Tibial nerve (tissue), 4 donors: ENCODE measurements around the gene ZBTB47. TPM values are rescaled to one million over a fixed set of nuclear protein-coding genes. Genes with fewer than 3 reads are reported as not detected.

Experiments
- DNase-seq, 2 donors: peaks; one replicate each; pipeline ENCODE4 v3.0.0-alpha.2; 2019; ENCODE audit warnings: low spot score in 2 of 2
- H3K27ac ChIP-seq, 4 donors: fragments of 200-600 bp; sonication (generic) in 3 of 4; one replicate each; pipeline ENCODE4 v1.5.1; 2017 to 2019; ENCODE audit warnings: mild to moderate bottlenecking in 1 of 4
- H3K27me3 ChIP-seq, 2 donors: fragments of 200-600 bp; sonication (generic) in 1 of 2; one replicate each; pipeline versions ENCODE4 v1.5.1 to v1.6.0; 2017 to 2019
- H3K36me3 ChIP-seq, 3 donors: fragments of 200-600 bp; sonication (generic); one replicate each; pipeline ENCODE4 v1.5.1; 2018 to 2019
- H3K4me1 ChIP-seq, 4 donors: fragments of 200-600 bp; sonication (generic) in 3 of 4; one replicate each; pipeline ENCODE4 v1.5.1; 2017 to 2019
- H3K4me3 ChIP-seq, 4 donors: fragments of 200-600 bp; sonication (generic) in 3 of 4; one replicate each; pipeline ENCODE4 v1.5.1; 2017 to 2019; ENCODE audit warnings: mild to moderate bottlenecking in 1 of 4, moderate library complexity in 1 of 4
- H3K9me3 ChIP-seq, 4 donors: fragments of 200-600 bp; sonication (generic) in 3 of 4; one replicate each; pipeline ENCODE4 v1.5.1; 2017 to 2019
- CTCF ChIP-seq, 5 experiments: fragments of 200-600 bp in 3 of 5; fragments of 450-650 bp in 2 of 5; sonication (generic) in 3 of 5; IDR thresholded peaks; one replicate each; pipeline ENCODE4 v1.5.1; 2016 to 2019; ENCODE audit warnings: antibody characterized with exemption in 5 of 5, mild to moderate bottlenecking in 3 of 5, moderate library complexity in 2 of 5
- EP300 ChIP-seq, 2 donors: sonication (generic); formaldehyde crosslinking; IDR thresholded peaks; one replicate each; pipeline ENCODE4 v1.6.1; 2017; ENCODE audit warnings: antibody characterized with exemption in 2 of 2, mild to moderate bottlenecking in 1 of 2
- POLR2A ChIP-seq, 2 donors: fragments of 450-650 bp; IDR thresholded peaks; one replicate each; pipeline ENCODE4 v1.6.1; 2017; ENCODE audit warnings: antibody characterized with exemption in 2 of 2, mild to moderate bottlenecking in 2 of 2, moderate library complexity in 2 of 2
- WGBS, 2 donors: methylation state at CpG; one replicate each; pipeline ENCODE4 v1.1.5; 2018; 5-methylcytosine and 5-hydroxymethylcytosine counted together
- total RNA-seq, 4 donors: library from RNA; depleted of rRNA; stranded (reverse); fragments of >200 nt; gene quantifications; one replicate each; pipeline ENCODE4 v1.1.0, GENCODE V29; 2016

The ZBTB47 gene
- total RNA-seq, 4 donors from 2014 or later: 44.6 to 81.3 (median 60.3) TPM

DNA sequence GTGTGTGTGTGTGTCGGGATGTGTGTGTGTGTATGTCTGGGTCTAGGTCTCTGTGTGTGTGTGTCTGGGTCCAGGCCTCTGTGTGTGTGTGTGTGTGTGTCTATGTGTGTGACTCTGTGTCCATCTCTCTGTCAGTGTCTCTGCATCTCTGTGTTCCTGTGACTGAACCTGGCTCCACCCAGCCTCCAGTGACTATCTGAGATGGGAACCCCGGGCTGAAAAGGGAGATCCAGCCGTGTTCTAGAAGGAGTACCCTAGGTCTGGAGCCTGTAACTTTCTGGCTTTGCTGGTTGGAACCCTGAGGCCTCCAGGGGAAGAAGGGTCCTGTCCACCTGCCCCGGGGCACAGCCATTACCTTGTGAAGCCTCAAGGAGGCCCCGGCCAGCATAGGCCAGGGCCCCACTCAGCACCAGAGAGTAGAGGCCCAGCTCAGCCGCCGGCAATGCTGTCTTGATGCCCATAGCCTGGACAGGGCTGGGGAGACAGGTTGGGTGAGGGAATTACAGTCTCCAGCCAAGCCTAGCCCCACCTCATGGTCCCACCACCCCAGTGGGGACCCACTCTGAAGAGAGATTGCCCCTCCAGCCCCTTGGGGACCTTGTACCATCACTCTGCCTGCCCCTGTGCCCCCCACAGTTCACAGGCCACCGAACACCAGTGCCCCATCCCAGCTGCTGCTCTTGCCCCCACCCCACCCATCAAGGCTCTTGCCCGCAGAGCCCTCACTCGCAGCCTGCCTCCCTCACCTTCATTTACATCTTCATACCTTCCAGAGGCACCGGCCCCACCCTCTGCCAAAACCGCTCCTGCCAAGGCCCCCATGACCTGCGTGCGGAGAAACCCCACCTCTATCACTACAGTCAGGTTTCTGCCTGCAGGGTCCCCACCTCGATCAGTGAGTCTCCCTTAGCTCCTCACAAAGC, 47.1 kb downstream of the ZBTB47 start:
- Histone ChIP-seq H3K27ac (no peak overlapping the region), H3K4me1 (peaks cover 0 to 9% (median 0%) of the 10 kb centered on the region in 4 donors), H3K9me3 (no peaks in the 10 kb centered on the region), H3K36me3 (no peaks in the 10 kb centered on the region), H3K4me3 (no peak overlapping the region), H3K27me3 (no peaks in the 10 kb centered on the region)
- DNase-seq: no peak
- 69 to 72% methylated on average over 11 to 15 of the region's 15 CpGs for WGBS, 2 donors
- TF ChIP-seq POLR2A (IDR thresholded peaks at IDR 0.05): no peak
- TF ChIP-seq CTCF (IDR thresholded peaks at IDR 0.05): no peak
- no peak for TF ChIP-seq EP300 (IDR thresholded peaks at IDR 0.05)

DNA sequence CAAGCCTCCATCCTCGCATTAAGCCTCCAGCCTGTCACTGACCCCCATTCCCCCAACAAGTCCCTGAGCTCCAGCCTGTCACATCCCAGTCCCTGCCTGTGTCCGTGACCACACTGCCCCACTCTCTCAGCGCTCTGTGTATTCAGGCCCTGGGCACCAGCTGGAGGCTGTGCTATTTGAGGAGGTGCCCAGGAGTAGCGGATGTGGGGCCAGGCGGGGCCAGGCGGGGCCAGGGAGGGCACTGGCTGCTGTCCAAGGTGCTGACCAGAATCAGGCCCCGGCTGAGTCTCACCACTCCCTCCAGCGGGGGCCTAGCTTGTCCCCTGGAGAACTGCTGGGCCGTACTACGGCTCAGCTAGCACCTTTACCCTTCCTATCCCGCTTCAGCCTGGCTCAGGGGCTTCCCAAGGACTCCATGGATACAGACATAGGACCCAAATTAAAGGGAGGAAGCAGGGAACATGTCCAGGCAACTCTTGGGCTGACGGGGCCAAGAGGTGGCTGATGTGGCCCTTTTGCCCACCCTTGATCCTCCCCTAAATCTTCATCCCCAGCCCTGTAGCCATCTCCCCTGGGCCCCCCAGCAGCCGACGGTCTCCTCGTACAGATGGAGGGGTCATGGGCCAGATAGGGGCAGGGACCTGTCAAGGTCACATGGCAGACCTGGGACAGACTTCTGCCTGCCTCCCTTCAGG, 48.0 kb downstream of the ZBTB47 start:
- H3K27me3 ChIP-seq: no peaks in the 10 kb centered on the region
- no peak for TF ChIP-seq CTCF (IDR thresholded peaks at IDR 0.05)
- TF ChIP-seq POLR2A (IDR thresholded peaks at IDR 0.05): no peak
- no peak for TF ChIP-seq EP300 (IDR thresholded peaks at IDR 0.05)
- H3K27ac ChIP-seq: no peak overlapping the region
- 29 to 38% methylated on average over 15 of the region's 15 CpGs for WGBS, 2 donors
- no peaks in the 10 kb centered on the region for H3K36me3 ChIP-seq
- H3K4me3 ChIP-seq: no peak overlapping the region
- H3K4me1 ChIP-seq: peaks cover 0 to 9% (median 0%) of the 10 kb centered on the region in 4 donors
- H3K9me3 ChIP-seq: no peaks in the 10 kb centered on the region
- DNase-seq: no peak

GRCh38 chr3:42702066-42702951, 48.8 kb downstream of the ZBTB47 start, which contains the start of gene HHATL:
HHATL (minus strand) TSS chr3:42702798; CDS start chr3:42700826, 1,972 bp downstream.
- no peaks in the 10 kb centered on the region for H3K36me3 ChIP-seq
- no peaks in the 10 kb centered on the region for H3K9me3 ChIP-seq
- no peak within 1 kb of the TSS for H3K4me3 ChIP-seq
- DNase-seq: no peak
- TF ChIP-seq CTCF (IDR thresholded peaks at IDR 0.05): no peak
- no peak for TF ChIP-seq EP300 (IDR thresholded peaks at IDR 0.05)
- no peak for TF ChIP-seq POLR2A (IDR thresholded peaks at IDR 0.05)
- H3K27me3 ChIP-seq: no peaks in the 10 kb centered on the region
- 58 to 64% methylated on average over 9 to 21 of the region's 21 CpGs for WGBS, 2 donors
- H3K27ac ChIP-seq: no peak within 1 kb of the TSS
- peaks cover 0 to 9% (median 0%) of the 10 kb centered on the region in 4 donors for H3K4me1 ChIP-seq

- Histone ChIP-seq H3K27ac (no peak overlapping the region), H3K36me3 (no peaks in the 10 kb centered on the region), H3K4me3 (no peak overlapping the region), H3K9me3 (no peaks in the 10 kb centered on the region), H3K4me1 (peaks cover 0 to 9% (median 0%) of the 10 kb centered on the region in 4 donors), H3K27me3 (no peaks in the 10 kb centered on the region)
- DNase-seq: no peak
- TF ChIP-seq POLR2A (IDR thresholded peaks at IDR 0.05) (no peak), CTCF (IDR thresholded peaks at IDR 0.05) (no peak), EP300 (IDR thresholded peaks at IDR 0.05) (no peak)
- 84 to 85% methylated on average over 4 to 5 of the region's 6 CpGs for WGBS, 2 donors
Measured at GRCh38 chr3:42702982-42703694, 49.6 kb downstream of the ZBTB47 start.
